Liver (tissue), 3 donors: ENCODE data around the gene SMIM36.

Source experiments
- CTCF ChIP-seq: fragments of 150-350 bp; IDR thresholded peaks from 2 replicates; pipeline ENCODE4 v1.5.1; 2017; ENCODE audit warnings: improper control_type of control experiment, low read depth, low read length; ENCODE audit not compliant: missing input control
- EGR1 ChIP-seq, 2 donors: IDR thresholded peaks; 2 replicates each; pipeline ENCODE4 v1.6.1; 2016 to 2018; ENCODE audit warnings: antibody characterized with exemption in 2 of 2, low read depth in 2 of 2
- GABPA ChIP-seq, 2 donors: IDR thresholded peaks in 1 of 2; conservative IDR thresholded peaks in 1 of 2; 2 replicates each; pipeline ENCODE4 v1.6.1; 2016; ENCODE audit warnings: antibody characterized with exemption in 2 of 2, mild to moderate bottlenecking in 1 of 2, moderate library complexity in 1 of 2
- HNF4G ChIP-seq: IDR thresholded peaks from 2 replicates; pipeline ENCODE4 v1.6.1; 2016; ENCODE audit warnings: antibody characterized with exemption
- MAX ChIP-seq: IDR thresholded peaks from 2 replicates; pipeline ENCODE4 v1.6.1; 2016; ENCODE audit warnings: antibody characterized with exemption
- RAD21 ChIP-seq, 2 donors: IDR thresholded peaks; 2 replicates each; pipeline ENCODE4 v1.6.1; 2016; ENCODE audit warnings: antibody characterized with exemption in 2 of 2, mild to moderate bottlenecking in 2 of 2
- REST ChIP-seq: IDR thresholded peaks from 2 replicates; pipeline ENCODE4 v1.6.1; 2016; ENCODE audit warnings: antibody characterized with exemption, mild to moderate bottlenecking
- RXRA ChIP-seq, 2 donors: IDR thresholded peaks; 2 replicates each; pipeline ENCODE4 v1.6.1; 2017 to 2018; ENCODE audit warnings: antibody characterized with exemption in 2 of 2, mild to moderate bottlenecking in 1 of 2
- SP1 ChIP-seq: IDR thresholded peaks from 2 replicates; pipeline ENCODE4 v1.6.1; 2018; ENCODE audit warnings: antibody characterized with exemption, mild to moderate bottlenecking
- TAF1 ChIP-seq: conservative IDR thresholded peaks from 2 replicates; pipeline ENCODE4 v1.6.1; 2016; ENCODE audit warnings: antibody characterized with exemption, mild to moderate bottlenecking
- YY1 ChIP-seq: IDR thresholded peaks from 2 replicates; pipeline ENCODE4 v1.6.1; 2016; ENCODE audit warnings: antibody characterized with exemption, mild to moderate bottlenecking
- ZBTB33 ChIP-seq: IDR thresholded peaks from 2 replicates; pipeline ENCODE4 v1.6.1; 2016; ENCODE audit warnings: antibody characterized with exemption
- donor health status: healthy.
- donor health status: healthy.

GRCh38 chr17:55482591-55483389 lies 28.5 kb downstream of the SMIM36 start:
- TF ChIP-seq RAD21 (IDR thresholded peaks at IDR 0.05) (no peak), CTCF (no peak), MAX (no peak), EGR1 (IDR thresholded peaks at IDR 0.05; ENCODE audit: low read depth in 2 of 2) (no peak), GABPA (IDR thresholded peaks at IDR 0.05 in 1 of 2, conservative IDR thresholded peaks at IDR 0.05 in 1 of 2) (no peak), TAF1 (no peak), RXRA (IDR thresholded peaks at IDR 0.05) (no peak), YY1 (no peak), ZBTB33 (no peak), SP1 (no peak), HNF4G (no peak), REST (no peak)
